Mucosa of rectum (tissue), 2 donors: ENCODE results near the gene NOSIP.

Source experiments
- H3K27ac ChIP-seq, 2 donors: one replicate each; pipeline ENCODE4 v1.7.0; 2013; ENCODE audit warnings: inconsistent platforms in 2 of 2, low read depth in 2 of 2, low read length in 2 of 2
- H3K27me3 ChIP-seq, 2 donors: one replicate each; pipeline ENCODE4 v1.7.0; 2013; ENCODE audit warnings: low read length in 2 of 2; ENCODE audit not compliant: control insufficient read depth in 2 of 2, insufficient read depth in 2 of 2
- H3K36me3 ChIP-seq, 2 donors: one replicate each; pipeline ENCODE4 v1.7.0; 2013; ENCODE audit warnings: low read length in 2 of 2; ENCODE audit not compliant: control insufficient read depth in 2 of 2, insufficient read depth in 2 of 2
- H3K4me1 ChIP-seq, 2 donors: one replicate each; pipeline ENCODE4 v1.7.0; 2013; ENCODE audit warnings: low read length in 2 of 2, mild to moderate bottlenecking in 1 of 2; ENCODE audit not compliant: control insufficient read depth in 2 of 2, insufficient read depth in 2 of 2
- H3K4me3 ChIP-seq, 2 donors: one replicate each; pipeline ENCODE4 v1.7.0; 2013; ENCODE audit warnings: low read length in 2 of 2
- H3K9ac ChIP-seq, 2 donors: one replicate each; pipeline ENCODE4 v1.7.0; 2013; ENCODE audit warnings: low read length in 2 of 2, low read depth in 1 of 2, mild to moderate bottlenecking in 1 of 2
- H3K9me3 ChIP-seq, 2 donors: one replicate each; pipeline ENCODE4 v1.7.0; 2013; ENCODE audit warnings: low read length in 2 of 2; ENCODE audit not compliant: control insufficient read depth in 2 of 2
- donor health status: healthy.
- donor health status: Normal muscosa, but diverticular disease.

Gene NOSIP

GRCh38 chr19:49520705-49521319 lies 59.5 kb downstream of the NOSIP start:
- Histone ChIP-seq H3K36me3 (peaks cover 27 to 29% of the 10 kb centered on the region in 2 donors), H3K4me3 (no peak overlapping the region), H3K9me3 (no peaks in the 10 kb centered on the region), H3K9ac (no peak overlapping the region), H3K27me3 (no peaks in the 10 kb centered on the region), H3K27ac (peak overlapping the region in 1 of 2 donors; percentile 42), H3K4me1 (peaks cover 0 to under 1% of the 10 kb centered on the region in 2 donors)

- Histone ChIP-seq H3K9me3 (no peaks in the 10 kb centered on the region), H3K4me3 (no peak overlapping the region), H3K27me3 (no peaks in the 10 kb centered on the region), H3K27ac (no peak overlapping the region), H3K36me3 (peaks cover 10 to 17% of the 10 kb centered on the region in 2 donors), H3K9ac (no peak overlapping the region), H3K4me1 (peaks cover 13 to 17% of the 10 kb centered on the region in 2 donors)
These were observed 62.3 kb downstream of the NOSIP start for GRCh38 chr19:49518033-49518432.

- peaks cover 16 to 32% of the 10 kb centered on the region in 2 donors for H3K4me1 ChIP-seq
- no peaks in the 10 kb centered on the region for H3K27me3 ChIP-seq
- H3K4me3 ChIP-seq = peak overlapping the region; percentile 1 to 2
- H3K9ac ChIP-seq = peak overlapping the region in 1 of 2 donors; percentile 39
- H3K36me3 ChIP-seq = peaks cover 6 to 13% of the 10 kb centered on the region in 2 donors
- peak overlapping the region; percentile 23 to 29 for H3K27ac ChIP-seq
- no peaks in the 10 kb centered on the region for H3K9me3 ChIP-seq
These were observed 64.6 kb downstream of the NOSIP start for GRCh38 chr19:49515767-49516166.

DNA sequence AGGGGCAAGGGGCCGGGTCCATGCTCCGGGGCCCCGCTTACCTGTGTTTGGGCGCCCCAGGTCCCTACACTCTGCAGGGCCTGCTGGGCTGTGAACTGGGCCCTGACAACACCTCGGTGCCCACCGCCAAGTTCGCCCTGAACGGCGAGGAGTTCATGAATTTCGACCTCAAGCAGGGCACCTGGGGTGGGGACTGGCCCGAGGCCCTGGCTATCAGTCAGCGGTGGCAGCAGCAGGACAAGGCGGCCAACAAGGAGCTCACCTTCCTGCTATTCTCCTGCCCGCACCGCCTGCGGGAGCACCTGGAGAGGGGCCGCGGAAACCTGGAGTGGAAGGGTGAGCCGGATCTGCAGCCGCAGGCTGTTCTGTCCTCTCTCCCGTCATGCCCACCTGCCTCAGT lies 66.2 kb downstream of the NOSIP start:
- H3K4me3 ChIP-seq = peak overlapping the region; percentile 73 to 78
- H3K9me3 ChIP-seq = no peaks in the 10 kb centered on the region
- H3K9ac ChIP-seq = peak overlapping the region; percentile 65 to 74
- H3K27ac ChIP-seq = peak overlapping the region; percentile 90 to 94
- H3K27me3 ChIP-seq = no peaks in the 10 kb centered on the region
- H3K36me3 ChIP-seq = peaks cover 3 to 4% of the 10 kb centered on the region in 2 donors
- peaks cover 16 to 32% of the 10 kb centered on the region in 2 donors for H3K4me1 ChIP-seq

- Histone ChIP-seq H3K27ac (peak overlapping the region; percentile 90 to 94), H3K4me3 (peak overlapping the region; percentile 73 to 78), H3K9ac (peak overlapping the region; percentile 65 to 74), H3K36me3 (peaks cover 3 to 4% of the 10 kb centered on the region in 2 donors), H3K9me3 (no peaks in the 10 kb centered on the region), H3K27me3 (no peaks in the 10 kb centered on the region), H3K4me1 (peaks cover 16 to 32% of the 10 kb centered on the region in 2 donors)
These were observed 66.6 kb downstream of the NOSIP start for GRCh38 chr19:49513746-49514118.

GRCh38 chr19:49512970-49513745 lies 67.2 kb downstream of the NOSIP start:
- Histone ChIP-seq H3K27ac (peak overlapping the region; percentile 90 to 94), H3K9me3 (no peaks in the 10 kb centered on the region), H3K36me3 (peaks cover 3 to 4% of the 10 kb centered on the region in 2 donors), H3K4me3 (peak overlapping the region; percentile 73 to 78), H3K9ac (peak overlapping the region; percentile 65 to 74), H3K4me1 (peaks cover 16 to 32% of the 10 kb centered on the region in 2 donors), H3K27me3 (no peaks in the 10 kb centered on the region)

- Histone ChIP-seq H3K36me3 (no peaks in the 10 kb centered on the region), H3K9ac (no peak overlapping the region), H3K4me1 (peaks cover 3 to 15% of the 10 kb centered on the region in 2 donors), H3K27ac (no peak overlapping the region), H3K4me3 (no peak overlapping the region), H3K27me3 (no peaks in the 10 kb centered on the region), H3K9me3 (no peaks in the 10 kb centered on the region)
These were observed 72.4 kb downstream of the NOSIP start for GRCh38 chr19:49507803-49508494.

- no peaks in the 10 kb centered on the region for H3K9me3 ChIP-seq
- no peak overlapping the region for H3K9ac ChIP-seq
- H3K4me3 ChIP-seq = no peak overlapping the region
- H3K27ac ChIP-seq = no peak overlapping the region
- no peaks in the 10 kb centered on the region for H3K27me3 ChIP-seq
- H3K36me3 ChIP-seq = no peaks in the 10 kb centered on the region
- peaks cover 0 to 5% of the 10 kb centered on the region in 2 donors for H3K4me1 ChIP-seq
These were observed 73.7 kb downstream of the NOSIP start for GRCh38 chr19:49506575-49507105.
